SH-SY5Y (cell line): ENCODE measurements around the gene AOC1.
A peak's percentile ranks its signal among the peaks of the same experiment; 100 is the strongest.

Experiments used
- GATA2 ChIP-seq: IDR thresholded peaks from 2 replicates; pipeline ENCODE4 v1.6.1; 2011; ENCODE audit warnings: mild to moderate bottlenecking, low read depth, low read length
- GATA3 ChIP-seq: IDR thresholded peaks from 2 replicates; pipeline ENCODE4 v1.6.1; 2011; ENCODE audit warnings: low read depth, mild to moderate bottlenecking, low read length, moderate library complexity

- peak; percentile 68; the same call in 1 of the 2 replicates for TF ChIP-seq GATA2
- no peak for TF ChIP-seq GATA3
Observed at GRCh38 chr7:150904011-150904909, 51.9 kb downstream of the AOC1 start.
